ENCODE data around the gene NAPA.

DNA sequence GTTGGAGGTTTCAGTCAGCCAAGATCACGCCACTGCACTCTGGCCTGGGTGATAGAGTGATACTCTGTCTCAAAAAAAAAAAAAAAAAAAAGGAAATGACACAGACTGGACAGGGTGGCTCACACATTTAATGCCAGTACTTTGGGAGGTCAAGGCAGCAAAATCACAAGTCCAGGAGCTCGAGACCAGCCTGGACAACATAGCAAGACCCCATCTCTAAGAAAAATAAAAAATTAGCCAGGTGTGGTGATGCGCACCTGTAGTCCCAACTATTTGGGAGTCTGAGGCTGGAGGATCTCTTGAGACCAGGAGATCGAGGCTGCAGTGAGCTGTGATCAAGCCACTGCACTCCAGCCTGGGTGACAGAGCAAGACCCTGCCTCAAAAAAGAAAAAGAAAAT, 22.6 kb upstream of the NAPA start:
- no peak for TF ChIP-seq POLR2AphosphoS5 (IDR thresholded peaks at IDR 0.05; ENCODE audit: low read depth, low read length)
- no peak for TF ChIP-seq POLR2A (IDR thresholded peaks at IDR 0.05; ENCODE audit: low read depth, low read length)
- TF ChIP-seq TAF1 (IDR thresholded peaks at IDR 0.05; ENCODE audit: borderline replicate concordance, low read depth, low read length) = no peak
